Measurements from ENCODE around the gene BAIAP2. TPM values are rescaled to one million over a fixed set of nuclear protein-coding genes. Genes with fewer than 3 reads are reported as not detected.
A peak's percentile ranks its signal among the peaks of the same experiment; 100 is the strongest.
"Not testable (repeated sequence)": the region's sequence is repeated elsewhere in the genome, so short reads cannot be mapped to it uniquely, and the experiment has no call there.

Gene BAIAP2
- polyA plus RNA-seq, 6 donors from 2014 or later = 0.19 to 6.1 (median 0.79) TPM

GRCh38 chr17:81150377-81151077, 115.6 kb downstream of the BAIAP2 start:
- peaks cover 0 to 1% (median 0%) of the 10 kb centered on the region in 7 donors for H3K9me3 Mint-ChIP-seq
- ATAC-seq (ENCODE audit: low read depth in 2 of 2) (no peak), DNase-seq (no peak)
- H3K4me1 Mint-ChIP-seq = peaks cover 0 to 3% (median 0%) of the 10 kb centered on the region in 3 donors
- peak overlapping the region in 2 of 6 donors; percentile 26 to 78 for H3K27ac Mint-ChIP-seq
- H3K27me3 Mint-ChIP-seq = peaks cover 10 to 36% (median 26%) of the 10 kb centered on the region in 3 donors
- no peaks in the 10 kb centered on the region for H3K36me3 Mint-ChIP-seq
- H3K4me3 Mint-ChIP-seq = no peak overlapping the region

GRCh38 chr17:81151278-81151677, 116.3 kb downstream of the BAIAP2 start:
- H3K36me3 Mint-ChIP-seq = no peaks in the 10 kb centered on the region
- H3K27me3 Mint-ChIP-seq = peaks cover 10 to 36% (median 26%) of the 10 kb centered on the region in 3 donors
- H3K27ac Mint-ChIP-seq = no peak overlapping the region
- DNase-seq (no peak), ATAC-seq (ENCODE audit: low read depth in 2 of 2) (no peak)
- no peak overlapping the region for H3K4me3 Mint-ChIP-seq
- peaks cover 0 to 1% (median 0%) of the 10 kb centered on the region in 7 donors for H3K9me3 Mint-ChIP-seq
- H3K4me1 Mint-ChIP-seq = peaks cover 0 to 3% (median 0%) of the 10 kb centered on the region in 3 donors

- Mint-ChIP-seq H3K4me3 (no peak overlapping the region), H3K36me3 (no peaks in the 10 kb centered on the region), H3K4me1 (peaks cover 0 to 3% (median 0%) of the 10 kb centered on the region in 3 donors), H3K27ac (no peak overlapping the region), H3K9me3 (peaks cover 0 to 1% (median 0%) of the 10 kb centered on the region in 7 donors), H3K27me3 (peaks cover 5 to 36% (median 26%) of the 10 kb centered on the region in 3 donors)
- ATAC-seq (ENCODE audit: low read depth in 2 of 2) (no peak), DNase-seq (no peak)
These were observed 117.4 kb downstream of the BAIAP2 start for GRCh38 chr17:81152288-81152828.

- Mint-ChIP-seq H3K36me3 (no peaks in the 10 kb centered on the region), H3K4me3 (no peak overlapping the region), H3K9me3 (peaks cover 0 to 1% (median 0%) of the 10 kb centered on the region in 7 donors), H3K4me1 (peaks cover 0 to 3% (median 0%) of the 10 kb centered on the region in 3 donors), H3K27ac (peak overlapping the region in 1 of 6 donors; percentile 75), H3K27me3 (peaks cover 5 to 34% (median 26%) of the 10 kb centered on the region in 3 donors)
- DNase-seq (no peak), ATAC-seq (ENCODE audit: low read depth in 2 of 2) (peak in 1 of 2 donors; percentile 75)
These were observed 118.4 kb downstream of the BAIAP2 start for GRCh38 chr17:81153340-81153803.

GRCh38 chr17:81154016-81154415, 119.1 kb downstream of the BAIAP2 start:
- H3K4me3 Mint-ChIP-seq; DNase-seq; ATAC-seq (ENCODE audit: low read depth in 2 of 2); H3K4me1 Mint-ChIP-seq; H3K36me3 Mint-ChIP-seq; H3K9me3 Mint-ChIP-seq: not testable (repeated sequence)
- peaks cover 5 to 34% (median 29%) of the 10 kb centered on the region in 3 donors for H3K27me3 Mint-ChIP-seq
- H3K27ac Mint-ChIP-seq = peak overlapping the region in 2 of 6 donors; percentile 75 to 78

GRCh38 chr17:81154961-81155360, 120.0 kb downstream of the BAIAP2 start:
- H3K27ac Mint-ChIP-seq = no peak overlapping the region
- no peaks in the 10 kb centered on the region for H3K4me1 Mint-ChIP-seq
- H3K27me3 Mint-ChIP-seq = peaks cover 5 to 29% (median 25%) of the 10 kb centered on the region in 3 donors
- no peak for ATAC-seq (ENCODE audit: low read depth in 2 of 2)
- H3K36me3 Mint-ChIP-seq = no peaks in the 10 kb centered on the region
- DNase-seq = no peak
- peaks cover 0 to 1% (median 0%) of the 10 kb centered on the region in 7 donors for H3K9me3 Mint-ChIP-seq
- H3K4me3 Mint-ChIP-seq = no peak overlapping the region

- no peaks in the 10 kb centered on the region for H3K9me3 Mint-ChIP-seq
- peak overlapping the region in 1 of 8 donors; percentile 44 for H3K4me3 Mint-ChIP-seq
- H3K27me3 Mint-ChIP-seq = peaks cover 10 to 33% (median 20%) of the 10 kb centered on the region in 3 donors
- no peak overlapping the region for H3K27ac Mint-ChIP-seq
- DNase-seq (no peak), ATAC-seq (ENCODE audit: low read depth in 2 of 2) (no peak)
- peaks cover 0 to 5% (median 4%) of the 10 kb centered on the region in 3 donors for H3K4me1 Mint-ChIP-seq
- H3K36me3 Mint-ChIP-seq = peaks cover 0 to 7% of the 10 kb centered on the region in 2 donors
These were observed 122.2 kb downstream of the BAIAP2 start for GRCh38 chr17:81156866-81157805.

GRCh38 chr17:81157848-81158687, 123.1 kb downstream of the BAIAP2 start:
- peaks cover 0 to 5% (median 4%) of the 10 kb centered on the region in 3 donors for H3K4me1 Mint-ChIP-seq
- H3K9me3 Mint-ChIP-seq = no peaks in the 10 kb centered on the region
- ATAC-seq (ENCODE audit: low read depth in 2 of 2) (no peak), DNase-seq (no peak)
- peaks cover 0 to 7% of the 10 kb centered on the region in 2 donors for H3K36me3 Mint-ChIP-seq
- H3K27me3 Mint-ChIP-seq = peaks cover 10 to 39% (median 26%) of the 10 kb centered on the region in 3 donors
- no peak overlapping the region for H3K27ac Mint-ChIP-seq
- H3K4me3 Mint-ChIP-seq = no peak overlapping the region

GRCh38 chr17:81158688-81159590, 124.0 kb downstream of the BAIAP2 start:
- H3K9me3 Mint-ChIP-seq = no peaks in the 10 kb centered on the region
- no peak overlapping the region for H3K27ac Mint-ChIP-seq
- DNase-seq (no peak), ATAC-seq (ENCODE audit: low read depth in 2 of 2) (no peak)
- no peak overlapping the region for H3K4me3 Mint-ChIP-seq
- H3K27me3 Mint-ChIP-seq = peaks cover 4 to 42% (median 33%) of the 10 kb centered on the region in 3 donors
- peaks cover 0 to 7% of the 10 kb centered on the region in 2 donors for H3K36me3 Mint-ChIP-seq
- H3K4me1 Mint-ChIP-seq = peaks cover 0 to 5% (median 4%) of the 10 kb centered on the region in 3 donors

- ATAC-seq (ENCODE audit: low read depth in 2 of 2) (no peak), DNase-seq (no peak)
- Mint-ChIP-seq H3K27me3 (peaks cover 9 to 50% (median 41%) of the 10 kb centered on the region in 3 donors), H3K27ac (no peak overlapping the region), H3K4me3 (no peak overlapping the region), H3K9me3 (no peaks in the 10 kb centered on the region), H3K36me3 (peaks cover 0 to 7% of the 10 kb centered on the region in 2 donors), H3K4me1 (peaks cover 0 to 5% (median 4%) of the 10 kb centered on the region in 3 donors)
These were observed 124.8 kb downstream of the BAIAP2 start for GRCh38 chr17:81159611-81160265.

- DNase-seq (no peak), ATAC-seq (ENCODE audit: low read depth in 2 of 2) (no peak)
- H3K9me3 Mint-ChIP-seq = no peaks in the 10 kb centered on the region
These were observed 125.4 kb downstream of the BAIAP2 start for GRCh38 chr17:81160306-81160705.

More at GRCh38 chr17:81160306-81160705, 125.4 kb downstream of the BAIAP2 start:
- H3K27me3 Mint-ChIP-seq = peaks cover 9 to 55% (median 41%) of the 10 kb centered on the region in 3 donors
- H3K36me3 Mint-ChIP-seq = peaks cover 0 to 7% of the 10 kb centered on the region in 2 donors
- peak overlapping the region in 1 of 6 donors; percentile 9 for H3K27ac Mint-ChIP-seq
- H3K4me1 Mint-ChIP-seq = peaks cover 0 to 5% (median 4%) of the 10 kb centered on the region in 3 donors
- no peak overlapping the region for H3K4me3 Mint-ChIP-seq

All from naive B cell (primary cell).